Activated CD8-positive, alpha-beta T cell treated with anti-CD3 and anti-CD28 coated beads for 36 hours (primary cell): ENCODE results near the gene AP1B1. TPM values are rescaled to one million over a fixed set of nuclear protein-coding genes. Genes with fewer than 3 reads are reported as not detected.

Source experiments
- ATAC-seq: fragments of 200-7000 bp; cut with Tn5 transposase; one replicate; pipeline ENCODE4 v1.10.0; 2021; ENCODE audit warnings: mild to moderate bottlenecking, moderate library complexity
- CTCF ChIA-PET: fragments of 350-600 bp; sonication (Branson Sonifier 250); formaldehyde crosslinking; loops from one replicate; lab custom pipeline; 2021; ENCODE audit warnings: antibody characterized with exemption; lab: Charles Lee
- POLR2A ChIA-PET: fragments of 350-600 bp; sonication (Branson Sonifier 250); formaldehyde crosslinking; loops from one replicate; lab custom pipeline; 2021; ENCODE audit warnings: antibody characterized with exemption; lab: Charles Lee
- DNase-seq: peaks from one replicate; pipeline ENCODE4 v3.0.0-alpha.2; 2020
- H3K27ac Mint-ChIP-seq: one replicate; pipeline ENCODE4 v1.8.0; 2021; ENCODE audit warnings: mild to moderate bottlenecking, mixed read lengths
- H3K27me3 Mint-ChIP-seq: one replicate; pipeline ENCODE4 v1.8.0; 2021; ENCODE audit warnings: mixed read lengths
- H3K36me3 Mint-ChIP-seq: one replicate; pipeline ENCODE4 v1.8.0; 2021; ENCODE audit warnings: low read depth, mixed read lengths
- H3K4me1 Mint-ChIP-seq: one replicate; pipeline ENCODE4 v1.8.0; 2021; ENCODE audit warnings: low read depth, mixed read lengths
- H3K4me3 Mint-ChIP-seq: one replicate; pipeline ENCODE4 v1.8.0; 2021; ENCODE audit warnings: mild to moderate bottlenecking, moderate library complexity, mixed read lengths
- H3K9me3 Mint-ChIP-seq: one replicate; pipeline ENCODE4 v1.8.0; 2021; ENCODE audit warnings: mixed read lengths
- intact Hi-C: fragments of 100-400 bp; cut with micrococcal nuclease; formaldehyde crosslinking; loops from one replicate; pipeline ENCODE4 v1.10.0; 2022
- total RNA-seq, 2 experiments: library from RNA; stranded (reverse); gene quantifications; one replicate each; pipeline ENCODE4 v1.2.3, GENCODE V29; 2021
- TF ChIP-seq, protein P1 (sequence below): fragments of 200-600 bp; IDR thresholded peaks from one replicate; pipeline ENCODE4 v1.8.0; 2022; ENCODE audit warnings: antibody characterized with exemption, mild to moderate bottlenecking

The AP1B1 gene
- total RNA-seq, 2 experiments from 2014 or later, result 57.5 to 59.0 TPM

DNA sequence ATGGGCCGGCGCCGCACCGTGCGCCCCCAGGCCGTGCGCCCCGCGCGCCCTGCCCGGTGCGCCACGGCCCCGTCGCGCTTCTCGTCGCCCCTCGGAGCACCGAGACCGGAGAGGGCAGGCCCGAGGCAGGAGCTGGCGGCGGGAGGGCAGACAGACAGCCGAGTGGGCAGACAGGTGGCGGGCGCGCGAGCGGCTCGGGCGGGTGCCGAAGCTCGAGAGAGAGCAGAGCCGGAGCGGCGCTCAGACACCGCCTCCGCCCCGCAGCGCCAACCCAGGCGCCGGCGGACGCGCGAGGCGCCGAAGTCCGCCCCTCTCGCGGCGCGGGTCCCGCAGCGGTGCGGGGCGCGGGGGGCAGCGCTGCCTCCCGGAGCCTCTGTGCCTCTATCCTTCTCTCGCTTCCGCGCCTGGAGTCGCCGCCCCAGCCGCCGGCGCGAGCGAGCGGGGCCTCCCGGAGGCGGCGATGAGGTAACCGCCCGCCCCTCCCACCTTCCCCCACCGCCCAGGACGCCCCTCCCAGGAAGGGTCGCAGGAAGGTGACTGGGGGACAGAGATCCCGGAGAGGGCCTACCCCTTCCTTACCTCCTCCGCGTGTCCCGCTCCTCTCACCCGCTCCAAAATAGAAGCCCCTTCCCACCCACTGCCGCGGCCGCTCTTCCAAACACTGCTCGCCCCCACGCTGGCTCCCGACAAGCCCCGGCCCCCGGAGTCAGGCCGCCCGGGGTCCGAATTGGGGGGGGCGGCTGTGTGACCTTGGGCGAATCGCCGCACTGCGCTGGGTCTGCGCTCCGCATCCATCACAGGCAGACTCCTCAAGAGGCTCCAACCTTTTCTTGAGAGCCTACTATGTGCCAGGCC lies 72.9 kb downstream of the AP1B1 start, which contains the start of gene RASL10A:
RASL10A (minus strand) TSS at position 412 of the 855 bp plus-strand sequence. CDS start 451 bp downstream, outside the sequence.
- DNase-seq, result no peak
- POLR2A ChIA-PET, result interaction anchor here (0.6 to 0.7 kb wide), 2 partner anchors 11 to 39 kb away, joined by 3 to 4 read pairs; no protein-coding TSS in a partner anchor

DNA sequence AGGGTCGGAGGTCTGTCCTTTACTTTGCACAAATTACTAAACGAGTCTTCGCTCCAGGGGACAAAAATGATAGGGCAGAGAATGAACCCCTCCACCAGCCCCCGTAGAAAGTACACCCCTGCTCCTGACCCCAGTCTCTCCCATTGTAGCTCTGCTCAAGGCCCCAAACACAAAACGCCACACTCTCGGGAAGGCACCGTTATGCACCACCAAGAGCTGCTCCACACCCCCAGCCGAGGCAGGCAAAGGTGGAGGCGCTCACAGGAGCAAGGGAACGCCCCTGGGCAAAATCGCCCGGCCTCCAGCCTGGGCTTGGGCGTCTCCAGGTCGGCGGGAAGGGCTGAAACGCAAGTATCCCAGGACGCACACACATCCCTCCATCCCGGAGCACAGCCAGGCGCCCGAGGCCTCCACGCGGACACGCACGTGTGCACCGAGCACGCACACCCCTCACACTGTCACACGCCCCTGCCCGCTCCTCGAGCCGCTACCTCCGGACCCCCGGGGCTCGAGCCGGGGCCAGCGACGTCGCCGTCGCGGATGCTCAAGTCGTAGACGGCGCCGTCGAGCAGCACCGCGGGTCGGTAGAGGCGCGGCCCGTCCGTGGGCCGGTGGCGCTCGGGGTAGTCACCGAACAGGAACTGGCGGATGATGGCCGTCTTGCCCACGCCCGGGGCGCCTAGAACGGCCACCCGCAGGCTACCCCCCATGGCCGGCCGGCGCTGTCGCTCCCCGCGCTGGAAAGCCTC lies 73.7 kb downstream of the AP1B1 start:
- Mint-ChIP-seq H3K4me3 (peak overlapping the region; percentile 40), H3K27me3 (peaks cover 43% of the 10 kb centered on the region), H3K27ac (no peak overlapping the region), H3K36me3 (no peaks in the 10 kb centered on the region), H3K9me3 (no peaks in the 10 kb centered on the region), H3K4me1 (peaks cover 27% of the 10 kb centered on the region)
- intact Hi-C loops, result no loop called here
- CTCF ChIA-PET, result interaction anchor here (1.5 to 2.4 kb wide), 3 partner anchors 12 to 43 kb away, joined by 4 to 25 read pairs (median 6); no protein-coding TSS in a partner anchor
- no peak for ATAC-seq
- DNase-seq, result no peak
- POLR2A ChIA-PET, result interaction anchor here (0.6 to 0.9 kb wide), 2 partner anchors 37 to 38 kb away, joined by 3 read pairs; no protein-coding TSS in a partner anchor
- TF ChIP-seq, protein P1, sequence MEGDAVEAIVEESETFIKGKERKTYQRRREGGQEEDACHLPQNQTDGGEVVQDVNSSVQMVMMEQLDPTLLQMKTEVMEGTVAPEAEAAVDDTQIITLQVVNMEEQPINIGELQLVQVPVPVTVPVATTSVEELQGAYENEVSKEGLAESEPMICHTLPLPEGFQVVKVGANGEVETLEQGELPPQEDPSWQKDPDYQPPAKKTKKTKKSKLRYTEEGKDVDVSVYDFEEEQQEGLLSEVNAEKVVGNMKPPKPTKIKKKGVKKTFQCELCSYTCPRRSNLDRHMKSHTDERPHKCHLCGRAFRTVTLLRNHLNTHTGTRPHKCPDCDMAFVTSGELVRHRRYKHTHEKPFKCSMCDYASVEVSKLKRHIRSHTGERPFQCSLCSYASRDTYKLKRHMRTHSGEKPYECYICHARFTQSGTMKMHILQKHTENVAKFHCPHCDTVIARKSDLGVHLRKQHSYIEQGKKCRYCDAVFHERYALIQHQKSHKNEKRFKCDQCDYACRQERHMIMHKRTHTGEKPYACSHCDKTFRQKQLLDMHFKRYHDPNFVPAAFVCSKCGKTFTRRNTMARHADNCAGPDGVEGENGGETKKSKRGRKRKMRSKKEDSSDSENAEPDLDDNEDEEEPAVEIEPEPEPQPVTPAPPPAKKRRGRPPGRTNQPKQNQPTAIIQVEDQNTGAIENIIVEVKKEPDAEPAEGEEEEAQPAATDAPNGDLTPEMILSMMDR, result no peak

More for the DNA sequence above, 72.9 kb downstream of the AP1B1 start, which contains the start of gene RASL10A:
- peak within 1 kb of the TSS; percentile 40 for H3K4me3 Mint-ChIP-seq
- peaks cover 27% of the 10 kb centered on the region for H3K4me1 Mint-ChIP-seq
- CTCF ChIA-PET, result no interaction called here
- TF ChIP-seq, protein P1, result no peak
- ATAC-seq, result peak; percentile 11
- H3K27me3 Mint-ChIP-seq, result peaks cover 43% of the 10 kb centered on the region
- no peak within 1 kb of the TSS for H3K27ac Mint-ChIP-seq
- no peaks in the 10 kb centered on the region for H3K9me3 Mint-ChIP-seq
- intact Hi-C loops, result no loop called here
- H3K36me3 Mint-ChIP-seq, result no peaks in the 10 kb centered on the region

DNA sequence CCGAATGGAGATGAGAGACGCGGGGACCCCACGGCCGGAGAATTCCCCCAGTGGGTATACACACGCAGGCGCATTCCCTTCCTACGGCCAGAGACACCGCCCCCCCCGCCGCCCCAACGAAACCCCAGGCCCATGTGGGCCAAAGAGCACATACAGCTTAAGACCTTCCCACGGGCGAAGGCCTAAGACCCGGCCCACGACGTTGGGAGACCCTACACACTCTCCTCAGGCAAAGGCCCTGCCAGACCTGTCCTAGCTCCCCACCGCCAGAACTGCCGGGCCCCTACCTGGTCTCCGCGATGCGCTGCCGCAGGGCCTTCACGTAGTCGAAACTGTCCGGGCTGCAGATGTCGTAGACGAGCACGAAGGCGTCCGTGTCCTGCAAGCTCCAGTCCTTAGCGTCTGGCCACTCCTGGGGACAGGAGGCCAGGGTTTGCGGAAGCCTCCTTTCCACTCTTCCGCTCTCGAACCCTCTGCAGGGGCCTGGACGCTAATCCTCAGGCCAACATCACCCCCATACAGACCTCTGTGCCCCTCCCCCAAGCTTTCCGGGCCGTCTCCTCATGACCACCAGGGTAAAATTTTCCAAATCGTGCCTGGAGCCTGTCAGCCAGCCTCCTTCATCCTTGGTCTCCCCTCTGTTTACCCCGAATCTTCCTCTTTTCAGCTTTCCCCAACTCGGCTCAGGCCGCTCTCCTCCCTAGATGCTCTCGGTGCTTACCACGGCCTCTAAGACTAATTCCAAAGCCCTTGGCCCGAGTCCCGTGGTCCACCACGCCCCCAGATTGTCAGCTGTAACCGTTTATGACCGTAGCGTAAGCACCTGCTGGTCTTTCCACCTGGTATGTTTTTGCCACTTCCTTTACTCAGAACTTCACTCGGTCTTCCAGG lies 74.5 kb downstream of the AP1B1 start:
- H3K36me3 Mint-ChIP-seq, result no peaks in the 10 kb centered on the region
- ChIA-PET POLR2A (interaction anchor here (0.6 to 0.9 kb wide), 4 partner anchors 8 to 46 kb away, joined by 3 read pairs; partner anchors contain the start of genes EWSR1 and RHBDD3), CTCF (interaction anchor here (0.6 to 2.4 kb wide), 12 partner anchors 11 to 75 kb away, joined by 3 to 25 read pairs (median 4); partner anchors contain the start of gene AP1B1)
- peaks cover 43% of the 10 kb centered on the region for H3K27me3 Mint-ChIP-seq
- ATAC-seq, result no peak
- no peak for DNase-seq
- H3K4me1 Mint-ChIP-seq, result peaks cover 35% of the 10 kb centered on the region
- H3K27ac Mint-ChIP-seq, result no peak overlapping the region
- intact Hi-C loops, result no loop called here
- H3K4me3 Mint-ChIP-seq, result peak overlapping the region; percentile 40
- TF ChIP-seq, protein P1, result no peak
- no peaks in the 10 kb centered on the region for H3K9me3 Mint-ChIP-seq

DNA sequence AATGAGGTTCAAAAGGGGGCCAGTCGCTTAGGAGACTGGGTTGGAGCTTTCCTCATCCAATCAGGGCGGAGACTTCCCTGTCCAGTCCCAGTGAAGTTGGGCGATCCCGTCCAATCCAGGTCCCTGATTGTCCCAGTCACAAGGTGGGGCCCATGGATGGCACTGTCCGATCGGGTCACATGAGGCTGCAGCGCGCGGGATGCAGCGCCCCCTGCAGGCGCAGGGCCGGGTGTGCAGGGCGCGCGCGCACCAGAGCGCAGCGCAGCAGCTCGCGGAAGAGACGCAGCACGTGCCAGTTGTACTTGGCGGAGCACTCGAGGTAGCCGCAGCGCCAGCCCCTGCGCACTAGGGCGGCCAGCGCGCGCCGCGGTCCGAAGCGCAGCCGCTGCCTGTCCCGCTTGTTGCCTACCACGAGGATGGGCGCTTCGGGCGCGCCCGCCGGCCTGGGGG lies 75.2 kb downstream of the AP1B1 start:
- Mint-ChIP-seq H3K4me3 (no peak overlapping the region), H3K27ac (no peak overlapping the region), H3K27me3 (peaks cover 43% of the 10 kb centered on the region), H3K36me3 (no peaks in the 10 kb centered on the region), H3K4me1 (peaks cover 41% of the 10 kb centered on the region), H3K9me3 (no peaks in the 10 kb centered on the region)
- TF ChIP-seq, protein P1, result peak; percentile 94
- CTCF ChIA-PET, result interaction anchor here (0.6 to 2.4 kb wide), 18 partner anchors 8 to 197 kb away, joined by 3 to 25 read pairs (median 4); partner anchors contain the start of gene AP1B1
- peak; percentile 37 for ATAC-seq
- peak; percentile 47 for DNase-seq
- intact Hi-C loops, result no loop called here
- POLR2A ChIA-PET, result interaction anchor here (0.8 kb wide), 2 partner anchors 9 kb away, joined by 3 read pairs; no protein-coding TSS in a partner anchor
